Duodenal mucosa (tissue), 2 donors: ENCODE data around the gene PCNT.

Source experiments
- H3K27ac ChIP-seq: one replicate; pipeline ENCODE4 v1.7.0; 2013; ENCODE audit warnings: low read depth, low read length
- H3K27me3 ChIP-seq, 2 donors: one replicate each; pipeline ENCODE4 v1.7.0; 2013; ENCODE audit warnings: low read length in 2 of 2, control low read depth in 1 of 2; ENCODE audit not compliant: insufficient read depth in 2 of 2, control insufficient read depth in 1 of 2
- H3K36me3 ChIP-seq, 2 donors: one replicate each; pipeline ENCODE4 v1.7.0; 2013; ENCODE audit warnings: low read length in 2 of 2, control low read depth in 1 of 2; ENCODE audit not compliant: insufficient read depth in 2 of 2, control insufficient read depth in 1 of 2
- H3K4me1 ChIP-seq, 2 donors: one replicate each; pipeline ENCODE4 v1.7.0; 2013; ENCODE audit warnings: low read length in 2 of 2, control low read depth in 1 of 2; ENCODE audit not compliant: insufficient read depth in 2 of 2, control insufficient read depth in 1 of 2
- H3K4me3 ChIP-seq, 2 donors: one replicate each; pipeline ENCODE4 v1.7.0; 2013; ENCODE audit warnings: low read length in 2 of 2, low read depth in 1 of 2
- H3K9ac ChIP-seq, 2 donors: one replicate each; pipeline ENCODE4 v1.7.0; 2013; ENCODE audit warnings: low read length in 2 of 2, low read depth in 1 of 2
- H3K9me3 ChIP-seq, 2 donors: one replicate each; pipeline ENCODE4 v1.7.0; 2013; ENCODE audit warnings: low read length in 2 of 2, control low read depth in 1 of 2; ENCODE audit not compliant: control insufficient read depth in 1 of 2

The PCNT gene

GRCh38 chr21:46390603-46391545 is 66.9 kb downstream of the PCNT start:
- Histone ChIP-seq H3K4me3 (no peak overlapping the region), H3K27ac (no peak overlapping the region), H3K27me3 (no peaks in the 10 kb centered on the region), H3K36me3 (peaks cover 9 to 60% of the 10 kb centered on the region in 2 donors), H3K4me1 (no peaks in the 10 kb centered on the region), H3K9me3 (no peaks in the 10 kb centered on the region), H3K9ac (no peak overlapping the region)

- Histone ChIP-seq H3K9ac (no peak overlapping the region), H3K9me3 (no peaks in the 10 kb centered on the region), H3K4me3 (no peak overlapping the region), H3K36me3 (peaks cover 9 to 58% of the 10 kb centered on the region in 2 donors), H3K4me1 (no peaks in the 10 kb centered on the region), H3K27ac (no peak overlapping the region), H3K27me3 (no peaks in the 10 kb centered on the region)
Measured at GRCh38 chr21:46391773-46392172, 67.8 kb downstream of the PCNT start.

GRCh38 chr21:46392921-46393320 is 69.0 kb downstream of the PCNT start:
- Histone ChIP-seq H3K27me3 (no peaks in the 10 kb centered on the region), H3K9me3 (no peaks in the 10 kb centered on the region), H3K9ac (no peak overlapping the region), H3K27ac (no peak overlapping the region), H3K4me3 (no peak overlapping the region), H3K36me3 (peaks cover 15 to 61% of the 10 kb centered on the region in 2 donors), H3K4me1 (no peaks in the 10 kb centered on the region)

- Histone ChIP-seq H3K4me3 (no peak overlapping the region), H3K27ac (no peak overlapping the region), H3K36me3 (peaks cover 19 to 63% of the 10 kb centered on the region in 2 donors), H3K9ac (no peak overlapping the region), H3K4me1 (no peaks in the 10 kb centered on the region), H3K9me3 (no peaks in the 10 kb centered on the region), H3K27me3 (no peaks in the 10 kb centered on the region)
Measured at GRCh38 chr21:46393451-46393940, 69.5 kb downstream of the PCNT start.

- no peak overlapping the region for H3K27ac ChIP-seq
- no peaks in the 10 kb centered on the region for H3K27me3 ChIP-seq
- no peaks in the 10 kb centered on the region for H3K4me1 ChIP-seq
- H3K36me3 ChIP-seq: peaks cover 17 to 66% of the 10 kb centered on the region in 2 donors
- H3K9ac ChIP-seq: no peak overlapping the region
- H3K4me3 ChIP-seq: no peak overlapping the region
- no peaks in the 10 kb centered on the region for H3K9me3 ChIP-seq
Measured at GRCh38 chr21:46393941-46394594, 70.1 kb downstream of the PCNT start.

- Histone ChIP-seq H3K4me1 (no peaks in the 10 kb centered on the region), H3K9ac (no peak overlapping the region)
Measured at GRCh38 chr21:46394595-46395104, 70.7 kb downstream of the PCNT start.

GRCh38 chr21:46397211-46397905 is 73.4 kb downstream of the PCNT start:
- Histone ChIP-seq H3K9ac (no peak overlapping the region), H3K4me1 (no peaks in the 10 kb centered on the region)

More at GRCh38 chr21:46394595-46395104, 70.7 kb downstream of the PCNT start:
- Histone ChIP-seq H3K27me3 (no peaks in the 10 kb centered on the region), H3K4me3 (no peak overlapping the region), H3K9me3 (no peaks in the 10 kb centered on the region), H3K27ac (no peak overlapping the region), H3K36me3 (peaks cover 17 to 63% of the 10 kb centered on the region in 2 donors)

GRCh38 chr21:46397993-46398392 is 74.0 kb downstream of the PCNT start:
- Histone ChIP-seq H3K27me3 (no peaks in the 10 kb centered on the region), H3K9me3 (no peaks in the 10 kb centered on the region), H3K4me3 (no peak overlapping the region), H3K4me1 (no peaks in the 10 kb centered on the region), H3K9ac (no peak overlapping the region), H3K27ac (no peak overlapping the region), H3K36me3 (peaks cover 20 to 62% of the 10 kb centered on the region in 2 donors)

More at GRCh38 chr21:46397211-46397905, 73.4 kb downstream of the PCNT start:
- no peaks in the 10 kb centered on the region for H3K9me3 ChIP-seq
- H3K27me3 ChIP-seq: no peaks in the 10 kb centered on the region
- no peak overlapping the region for H3K27ac ChIP-seq
- no peak overlapping the region for H3K4me3 ChIP-seq
- H3K36me3 ChIP-seq: peaks cover 20 to 62% of the 10 kb centered on the region in 2 donors

GRCh38 chr21:46399129-46399528 is 75.2 kb downstream of the PCNT start:
- H3K4me3 ChIP-seq: no peak overlapping the region
- H3K27me3 ChIP-seq: no peaks in the 10 kb centered on the region
- no peak overlapping the region for H3K9ac ChIP-seq
- H3K36me3 ChIP-seq: peaks cover 19 to 63% of the 10 kb centered on the region in 2 donors
- H3K9me3 ChIP-seq: no peaks in the 10 kb centered on the region
- no peaks in the 10 kb centered on the region for H3K4me1 ChIP-seq
- H3K27ac ChIP-seq: no peak overlapping the region
